GDM1 (cell line): ENCODE results near the gene C2orf92.
"Not testable (repeated sequence)": the region's sequence is repeated elsewhere in the genome, so short reads cannot be mapped to it uniquely, and the experiment has no call there.

ENCODE experiments used
- DNase-seq: peaks from one replicate; lab custom pipeline; 2025; lab: John Stamatoyannopoulos, UW

C2orf92 gene

GRCh38 chr2:97660044-97660774 is 9.3 kb upstream of the C2orf92 start:
- DNase-seq, result no peak

- DNase-seq, result no peak
Measured at GRCh38 chr2:97660775-97661389, 8.6 kb upstream of the C2orf92 start.

- no peak for DNase-seq
Measured at GRCh38 chr2:97661927-97662326, 7.6 kb upstream of the C2orf92 start.

- no peak for DNase-seq
Measured at GRCh38 chr2:97662386-97662894, 7.1 kb upstream of the C2orf92 start.

- no peak for DNase-seq
Measured at GRCh38 chr2:97662895-97663625, 6.5 kb upstream of the C2orf92 start.

GRCh38 chr2:97663626-97663961 is 5.9 kb upstream of the C2orf92 start:
- peak; percentile 49 for DNase-seq

- peak; percentile 99 for DNase-seq
Measured at GRCh38 chr2:97663962-97664635, 5.4 kb upstream of the C2orf92 start, which contains the start of gene ACTR1B. Gene ACTR1B (minus strand): TSS chr2:97664044. CDS start chr2:97663890, 154 bp downstream.

- DNase-seq, result no peak
Measured at GRCh38 chr2:97664636-97664970, 4.9 kb upstream of the C2orf92 start.

GRCh38 chr2:97670471-97670870 is 958 bp downstream of the C2orf92 start:
- no peak for DNase-seq

- no peak for DNase-seq
Measured at GRCh38 chr2:97671526-97671925, 2.0 kb downstream of the C2orf92 start.

- DNase-seq, result not testable (repeated sequence)
Measured at GRCh38 chr2:97672606-97673140, 3.2 kb downstream of the C2orf92 start.

- no peak for DNase-seq
Measured at GRCh38 chr2:97673182-97673914, 3.8 kb downstream of the C2orf92 start.

- no peak for DNase-seq
Measured at GRCh38 chr2:97673915-97674283, 4.4 kb downstream of the C2orf92 start.

GRCh38 chr2:97675430-97676113 is 6.1 kb downstream of the C2orf92 start:
- no peak for DNase-seq

- DNase-seq, result no peak
Measured at GRCh38 chr2:97676620-97677019, 7.1 kb downstream of the C2orf92 start.

GRCh38 chr2:97677480-97677879 is 8.0 kb downstream of the C2orf92 start:
- no peak for DNase-seq

- no peak for DNase-seq
Measured at GRCh38 chr2:97678298-97678697, 8.8 kb downstream of the C2orf92 start.

GRCh38 chr2:97687235-97687634 is 17.7 kb downstream of the C2orf92 start:
- DNase-seq, result not testable (repeated sequence)

GRCh38 chr2:97688062-97688827 is 18.7 kb downstream of the C2orf92 start:
- DNase-seq, result no peak

- no peak for DNase-seq
Measured at GRCh38 chr2:97691166-97691565, 21.7 kb downstream of the C2orf92 start.
